Keratinocyte (primary cell): ENCODE data around the gene GNAT2. TPM values are rescaled to one million over a fixed set of nuclear protein-coding genes. Genes with fewer than 3 reads are reported as not detected.

ENCODE experiments used
- DNase-seq: peaks from one replicate; pipeline ENCODE4 v3.0.0-alpha.2; 2011; ENCODE audit warnings: low read depth, missing footprints, low spot score
- FAIRE-seq: peaks from 2 replicates; lab custom pipeline; 2011; peaks lifted over from hg19 to GRCh38; lab: Jason Lieb, UNC
- H2AFZ ChIP-seq: 2 replicates; pipeline ENCODE4 v1.6.0; 2012; ENCODE audit warnings: low read length, control low read depth, inconsistent platforms; ENCODE audit not compliant: control insufficient read depth
- H3K27ac ChIP-seq: 2 replicates; pipeline ENCODE4 v1.5.1; 2011; ENCODE audit warnings: low read length; ENCODE audit not compliant: control insufficient read depth, insufficient read depth
- H3K27me3 ChIP-seq: 3 replicates; pipeline ENCODE4 v1.6.0; 2011; ENCODE audit warnings: low read length; ENCODE audit not compliant: control insufficient read depth, insufficient read depth; ENCODE audit errors: extremely low read depth
- H3K36me3 ChIP-seq, 2 experiments: 2 replicates in 1 of 2; 3 replicates in 1 of 2; pipeline ENCODE4 v1.5.1; 2011; ENCODE audit warnings: low read length in 2 of 2, mild to moderate bottlenecking in 1 of 2; ENCODE audit not compliant: control insufficient read depth in 2 of 2, insufficient read depth in 2 of 2; ENCODE audit errors: extremely low read depth in 1 of 2
- H3K4me1 ChIP-seq: 3 replicates; pipeline ENCODE4 v1.5.1; 2011; ENCODE audit warnings: low read length; ENCODE audit not compliant: control insufficient read depth, insufficient read depth; ENCODE audit errors: extremely low read depth
- H3K4me2 ChIP-seq: 3 replicates; pipeline ENCODE4 v1.6.0; 2011; ENCODE audit warnings: low read depth, low read length; ENCODE audit not compliant: control insufficient read depth, insufficient read depth; ENCODE audit errors: extremely low read depth
- H3K4me3 ChIP-seq, 3 experiments: fragments of 200-600 bp in 1 of 3; sonication (generic) in 1 of 3; 2 replicates in 2 of 3; 3 replicates in 1 of 3; pipeline ENCODE4 v1.5.1; 2011 to 2016; ENCODE audit warnings: low read length in 3 of 3, mild to moderate bottlenecking in 3 of 3, control low read depth in 2 of 3, inconsistent platforms in 1 of 3, low read depth in 1 of 3, mixed read lengths in 1 of 3, mixed run types in 1 of 3, moderate library complexity in 1 of 3; ENCODE audit not compliant: control insufficient read depth in 2 of 3, insufficient read depth in 2 of 3; ENCODE audit errors: extremely low read depth in 1 of 3
- H3K79me2 ChIP-seq: 2 replicates; pipeline ENCODE4 v1.6.0; 2012; ENCODE audit warnings: low read length; ENCODE audit not compliant: control insufficient read depth, insufficient read depth
- H3K9ac ChIP-seq: 3 replicates; pipeline ENCODE4 v1.6.0; 2011; ENCODE audit warnings: low read length; ENCODE audit not compliant: control insufficient read depth, insufficient read depth; ENCODE audit errors: extremely low read depth
- H3K9me1 ChIP-seq: 3 replicates; pipeline ENCODE4 v1.6.0; 2011; ENCODE audit warnings: low read length; ENCODE audit not compliant: control insufficient read depth, insufficient read depth; ENCODE audit errors: extremely low read depth
- H3K9me3 ChIP-seq: 2 replicates; pipeline ENCODE4 v1.5.1; 2012; ENCODE audit warnings: low read depth, low read length; ENCODE audit not compliant: control insufficient read depth
- H4K20me1 ChIP-seq: 3 replicates; pipeline ENCODE4 v1.6.0; 2011; ENCODE audit warnings: low read length; ENCODE audit not compliant: control insufficient read depth, insufficient read depth; ENCODE audit errors: extremely low read depth
- EZH2 ChIP-seq: IDR thresholded peaks from one replicate; pipeline ENCODE4 v1.6.1; 2012; ENCODE audit warnings: inconsistent platforms, mild to moderate bottlenecking, low read length, moderate library complexity
- dilution Hi-C: fragments of 300-500 bp; cut with MboI; formaldehyde crosslinking; loops from one replicate; pipeline ENCODE4 v1.7.0; 2020; ENCODE audit warnings: low sequenced_read_pairs; ENCODE audit not compliant: extremely low pct_ligation_motif_present
- polyA plus RNA-seq, 5 experiments: library from polyadenylated mRNA; depleted of rRNA in 3 of 5; stranded (reverse) in 3 of 5; stranded (forward) in 1 of 5; unstranded in 1 of 5; fragments of >200 nt; gene quantifications; 1 replicate in 1 of 5; 2 replicates in 3 of 5; 3 replicates in 1 of 5; pipeline versions ENCODE4 v1.2.1 to v1.2.3, GENCODE V29; 2011 to 2012; ENCODE audit warnings: missing spikeins in 2 of 5, low read depth in 1 of 5, low replicate concordance in 1 of 5
- TF ChIP-seq, protein P1 (sequence below), 3 experiments: IDR thresholded peaks in 1 of 3; conservative IDR thresholded peaks in 1 of 3; optimal IDR thresholded peaks in 1 of 3; 2 replicates in 2 of 3; 3 replicates in 1 of 3; pipeline versions ENCODE3 to v1.5.1; 2011; ENCODE audit warnings: low read length in 3 of 3, mild to moderate bottlenecking in 3 of 3, moderate library complexity in 2 of 3, control low read depth in 1 of 3, inconsistent platforms in 1 of 3; ENCODE audit not compliant: insufficient read depth in 2 of 3; ENCODE audit errors: extremely low read depth in 1 of 3

The GNAT2 gene
- polyA plus RNA-seq, 1 donor (not counting 4 experiments of a cell fraction or from before 2014, with no cell fraction given) = 0.17 TPM

DNA sequence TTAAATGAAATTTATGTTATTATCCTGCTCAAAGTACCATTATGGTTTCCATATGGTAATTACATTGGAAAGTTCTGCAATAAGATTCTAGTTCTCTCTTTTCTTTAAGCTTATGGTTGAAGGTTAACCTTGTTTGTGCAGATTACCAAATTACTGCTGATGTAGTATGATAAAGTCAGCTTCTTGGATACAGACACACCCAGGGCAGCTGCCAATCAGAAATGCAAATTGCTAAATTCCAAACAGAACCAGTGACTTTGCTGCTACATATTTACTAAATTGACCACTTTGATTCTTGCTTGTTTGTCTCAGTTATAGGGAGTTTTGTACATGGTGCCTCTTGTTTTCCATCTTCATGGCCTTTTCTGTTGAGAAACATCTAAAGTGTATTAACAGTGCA, 26.5 kb downstream of the GNAT2 start:
- Histone ChIP-seq H3K9me3 (no peaks in the 10 kb centered on the region), H3K4me2 (no peak overlapping the region), H3K27me3 (no peaks in the 10 kb centered on the region), H3K9me1 (no peaks in the 10 kb centered on the region), H3K79me2 (no peaks in the 10 kb centered on the region), H3K9ac (no peak overlapping the region), H2AFZ (no peak overlapping the region), H3K4me3 (no peak overlapping the region), H4K20me1 (no peaks in the 10 kb centered on the region), H3K27ac (no peak overlapping the region), H3K4me1 (peaks cover 15% of the 10 kb centered on the region), H3K36me3 (peaks cover 16 to 32% of the 10 kb centered on the region in 2 experiments)
- TF ChIP-seq EZH2 = no peak
- TF ChIP-seq, protein P1, sequence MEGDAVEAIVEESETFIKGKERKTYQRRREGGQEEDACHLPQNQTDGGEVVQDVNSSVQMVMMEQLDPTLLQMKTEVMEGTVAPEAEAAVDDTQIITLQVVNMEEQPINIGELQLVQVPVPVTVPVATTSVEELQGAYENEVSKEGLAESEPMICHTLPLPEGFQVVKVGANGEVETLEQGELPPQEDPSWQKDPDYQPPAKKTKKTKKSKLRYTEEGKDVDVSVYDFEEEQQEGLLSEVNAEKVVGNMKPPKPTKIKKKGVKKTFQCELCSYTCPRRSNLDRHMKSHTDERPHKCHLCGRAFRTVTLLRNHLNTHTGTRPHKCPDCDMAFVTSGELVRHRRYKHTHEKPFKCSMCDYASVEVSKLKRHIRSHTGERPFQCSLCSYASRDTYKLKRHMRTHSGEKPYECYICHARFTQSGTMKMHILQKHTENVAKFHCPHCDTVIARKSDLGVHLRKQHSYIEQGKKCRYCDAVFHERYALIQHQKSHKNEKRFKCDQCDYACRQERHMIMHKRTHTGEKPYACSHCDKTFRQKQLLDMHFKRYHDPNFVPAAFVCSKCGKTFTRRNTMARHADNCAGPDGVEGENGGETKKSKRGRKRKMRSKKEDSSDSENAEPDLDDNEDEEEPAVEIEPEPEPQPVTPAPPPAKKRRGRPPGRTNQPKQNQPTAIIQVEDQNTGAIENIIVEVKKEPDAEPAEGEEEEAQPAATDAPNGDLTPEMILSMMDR (optimal IDR thresholded peaks at IDR 0.05 in 1 of 3, IDR thresholded peaks at IDR 0.05 in 1 of 3, conservative IDR thresholded peaks at IDR 0.05 in 1 of 3; ENCODE audit: extremely low read depth in 1 of 3, insufficient read depth in 2 of 3, low read length in 3 of 3) = no peak
- dilution Hi-C loops = no loop called here
- DNase-seq (no peak), FAIRE-seq (no peak)

DNA sequence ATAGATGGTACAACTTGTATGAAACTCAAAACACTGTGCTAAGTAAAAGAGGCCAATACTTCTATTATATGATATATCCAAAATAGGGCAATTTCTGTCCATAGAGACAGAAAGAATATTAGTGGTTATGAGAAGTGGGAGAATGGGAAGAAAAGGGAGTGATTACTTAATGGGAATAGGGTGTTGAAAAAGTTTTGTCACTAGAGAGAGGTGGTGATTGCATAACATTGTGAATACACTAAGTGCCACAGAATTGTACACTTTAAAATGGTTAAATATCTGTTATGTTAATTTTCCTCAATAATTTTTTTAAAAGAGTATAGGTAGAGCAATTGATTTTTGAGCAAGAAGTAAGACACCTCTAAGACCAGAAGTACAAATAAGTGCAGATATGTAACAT, 29.7 kb downstream of the GNAT2 start:
- dilution Hi-C loops = no loop called here
- FAIRE-seq (no peak), DNase-seq (no peak)
- H3K36me3 ChIP-seq = peaks cover 20 to 45% of the 10 kb centered on the region in 2 experiments
- no peak overlapping the region for H3K4me2 ChIP-seq
- no peaks in the 10 kb centered on the region for H3K27me3 ChIP-seq
- TF ChIP-seq, protein P1 (optimal IDR thresholded peaks at IDR 0.05 in 1 of 3, IDR thresholded peaks at IDR 0.05 in 1 of 3, conservative IDR thresholded peaks at IDR 0.05 in 1 of 3; ENCODE audit: extremely low read depth in 1 of 3, insufficient read depth in 2 of 3, low read length in 3 of 3) = no peak
- TF ChIP-seq EZH2 = no peak
- H3K9me3 ChIP-seq = no peaks in the 10 kb centered on the region
- no peaks in the 10 kb centered on the region for H3K9me1 ChIP-seq
- no peak overlapping the region for H3K27ac ChIP-seq
- H4K20me1 ChIP-seq = no peaks in the 10 kb centered on the region
- no peak overlapping the region for H2AFZ ChIP-seq
- no peak overlapping the region for H3K9ac ChIP-seq
- H3K4me3 ChIP-seq = no peak overlapping the region
- no peaks in the 10 kb centered on the region for H3K79me2 ChIP-seq
- H3K4me1 ChIP-seq = no peaks in the 10 kb centered on the region
